CD4-positive, alpha-beta T cell (primary cell): ENCODE measurements around the gene C2. TPM values are rescaled to one million over a fixed set of nuclear protein-coding genes. Genes with fewer than 3 reads are reported as not detected.

Experiments
- ATAC-seq: fragments of 200-7000 bp; cut with Tn5 transposase; one replicate; pipeline ENCODE4 v1.10.0; 2022; ENCODE audit warnings: mild to moderate bottlenecking; ENCODE audit not compliant: poor library complexity
- CTCF ChIA-PET: fragments of 350-600 bp; sonication (Branson Sonifier 250); formaldehyde crosslinking; loops from one replicate; lab custom pipeline; 2021; ENCODE audit warnings: antibody characterized with exemption, inconsistent platforms; lab: Charles Lee
- POLR2A ChIA-PET: fragments of 350-600 bp; sonication (Branson Sonifier 250); formaldehyde crosslinking; loops from one replicate; lab custom pipeline; 2021; ENCODE audit warnings: antibody characterized with exemption, inconsistent platforms; lab: Charles Lee
- DNase-seq, 14 experiments: peaks; one replicate each; pipeline ENCODE4 v3.0.0-alpha.2; 2013 to 2020; ENCODE audit warnings: mixed read lengths in 2 of 14
- H3K27ac ChIP-seq, 2 donors: one replicate each; pipeline versions ENCODE4 v1.5.1 to v1.7.0; 2013; ENCODE audit warnings: low read length in 2 of 2, low read depth in 1 of 2, mild to moderate bottlenecking in 1 of 2
- H3K27me3 ChIP-seq, 2 experiments: 1 replicate in 1 of 2; 2 replicates in 1 of 2; pipeline versions ENCODE4 v1.6.1 to v1.7.0; 2013; ENCODE audit warnings: low read length in 2 of 2, control low read depth in 1 of 2, mild to moderate bottlenecking in 1 of 2, moderate library complexity in 1 of 2; ENCODE audit not compliant: insufficient read depth in 2 of 2, control insufficient read depth in 1 of 2
- H3K36me3 ChIP-seq: one replicate; pipeline ENCODE4 v1.6.1; 2013; ENCODE audit warnings: low read length, control low read depth; ENCODE audit not compliant: insufficient read depth
- H3K4me1 ChIP-seq: one replicate; pipeline ENCODE4 v1.6.1; 2013; ENCODE audit warnings: low read length, control low read depth; ENCODE audit not compliant: insufficient read depth
- H3K4me3 ChIP-seq: one replicate; pipeline ENCODE4 v1.5.1; 2013; ENCODE audit warnings: mild to moderate bottlenecking, low read length, moderate library complexity
- H3K9me3 ChIP-seq, 2 experiments: 1 replicate in 1 of 2; 2 replicates in 1 of 2; pipeline versions ENCODE4 v1.6.1 to v1.7.0; 2013; ENCODE audit warnings: low read length in 2 of 2, mild to moderate bottlenecking in 2 of 2, control low read depth in 1 of 2, moderate library complexity in 1 of 2; ENCODE audit not compliant: control insufficient read depth in 1 of 2, insufficient read depth in 1 of 2
- H3K27ac Mint-ChIP-seq: one replicate; pipeline ENCODE4 v1.8.0; 2020; ENCODE audit warnings: mixed read lengths
- H3K27me3 Mint-ChIP-seq: one replicate; pipeline ENCODE4 v1.8.0; 2021; ENCODE audit warnings: mixed read lengths
- H3K36me3 Mint-ChIP-seq: one replicate; pipeline ENCODE4 v1.8.0; 2021; ENCODE audit warnings: low read depth, mixed read lengths
- H3K4me1 Mint-ChIP-seq: one replicate; pipeline ENCODE4 v1.8.0; 2021; ENCODE audit warnings: low read depth, mixed read lengths
- H3K4me3 Mint-ChIP-seq: one replicate; pipeline ENCODE4 v1.8.0; 2020; ENCODE audit warnings: mild to moderate bottlenecking, mixed read lengths
- H3K9me3 Mint-ChIP-seq: one replicate; pipeline ENCODE4 v1.8.0; 2020; ENCODE audit warnings: mixed read lengths
- CTCF ChIP-seq: fragments of 200-600 bp; IDR thresholded peaks from one replicate; pipeline ENCODE4 v1.8.0; 2022; ENCODE audit warnings: antibody characterized with exemption, mild to moderate bottlenecking
- intact Hi-C, 2 experiments: fragments of 100-400 bp; cut with DNase I in 1 of 2; cut with micrococcal nuclease in 1 of 2; formaldehyde crosslinking; loops; one replicate each; pipeline versions ENCODE4 v1.15.1 to v1.9.0; 2023 to 2025; cut with DNase I, micrococcal nuclease
- total RNA-seq, 174 experiments: library from RNA in 2 of 174; stranded (reverse) in 2 of 174; gene quantifications; one replicate each; pipeline ENCODE4 v1.2.3 and lab custom pipeline; 2021 to 2026

The C2 gene
- total RNA-seq, 2 experiments from 2014 or later = 1.4 to 2.3 TPM

GRCh38 chr6:31971279-31971992 is 43.9 kb downstream of the C2 start:
- peak overlapping the region; percentile 100 for H3K27ac Mint-ChIP-seq
- Histone ChIP-seq H3K4me1 (peaks cover 32% of the 10 kb centered on the region), H3K27me3 (no peaks in the 10 kb centered on the region), H3K4me3 (peak overlapping the region; percentile 84), H3K9me3 (no peaks in the 10 kb centered on the region), H3K27ac (peak overlapping the region; percentile 99 to 100), H3K36me3 (peaks cover 42% of the 10 kb centered on the region)
- TF ChIP-seq CTCF = no peak
- peaks cover 34% of the 10 kb centered on the region for H3K4me1 Mint-ChIP-seq
- no peaks in the 10 kb centered on the region for H3K9me3 Mint-ChIP-seq
- H3K27me3 Mint-ChIP-seq = peaks cover 6% of the 10 kb centered on the region
- intact Hi-C loops = loop anchor here in 1 of 2 experiments (1.0 to 10.0 kb wide), 3 partner anchors 12 to 817 kb away; partner anchors contain the start of genes AGPAT1, CCHCR1, RNF5 and SKIC2
- peak overlapping the region; percentile 100 for H3K4me3 Mint-ChIP-seq
- H3K36me3 Mint-ChIP-seq = peaks cover 67% of the 10 kb centered on the region
- POLR2A ChIA-PET = interaction anchor here (0.6 to 6.7 kb wide), 25 partner anchors 9 to 1726 kb away, joined by 3 to 102 read pairs (median 4); partner anchors contain the start of genes ATF6B, DDX39B, EHMT2 and GPANK1
- CTCF ChIA-PET = interaction anchor here (1.0 to 1.5 kb wide), 2 partner anchors 20 to 73 kb away, joined by 4 to 7 read pairs; no protein-coding TSS in a partner anchor
- ATAC-seq (no peak), DNase-seq (peak in 2 of 14 experiments; percentile 12 to 25)

- POLR2A ChIA-PET = interaction anchor here (0.6 to 6.7 kb wide), 28 partner anchors 8 to 1911 kb away, joined by 3 to 102 read pairs (median 4); partner anchors contain the start of genes APOM, ATF6B, BAG6 and CUTA
- Histone ChIP-seq H3K4me3 (peak within 1 kb of the TSS; percentile 84), H3K36me3 (peaks cover 35% of the 10 kb centered on the region), H3K4me1 (peaks cover 32% of the 10 kb centered on the region), H3K27ac (peak within 1 kb of the TSS; percentile 99 to 100), H3K9me3 (no peaks in the 10 kb centered on the region), H3K27me3 (no peaks in the 10 kb centered on the region)
- Mint-ChIP-seq H3K27ac (peak within 1 kb of the TSS; percentile 100), H3K4me1 (peaks cover 34% of the 10 kb centered on the region), H3K36me3 (peaks cover 60% of the 10 kb centered on the region), H3K27me3 (peaks cover 6% of the 10 kb centered on the region), H3K9me3 (no peaks in the 10 kb centered on the region), H3K4me3 (peak within 1 kb of the TSS; percentile 100)
- ATAC-seq = peak; percentile 91
- CTCF ChIA-PET = interaction anchor here (1.0 to 1.5 kb wide), 2 partner anchors 20 to 74 kb away, joined by 4 to 7 read pairs; no protein-coding TSS in a partner anchor
- DNase-seq = peak; percentile 87 to 99 (median 95)
- intact Hi-C loops = loop anchor here (1.0 to 10.0 kb wide), 3 partner anchors 13 to 817 kb away; partner anchors contain the start of genes SKIC2 (in 2 of the 2), AGPAT1 (in 1 of the 2), CCHCR1 (in 1 of the 2) and RNF5 (in 1 of the 2)
- no peak for TF ChIP-seq CTCF
Observed at GRCh38 chr6:31971993-31972708, 44.6 kb downstream of the C2 start, which contains the start of gene DXO. Gene DXO (minus strand): TSS chr6:31972138. CDS start chr6:31971675, 463 bp downstream.
